GM23338 (cell line): ENCODE data around the gene NPHS1. TPM values are rescaled to one million over a fixed set of nuclear protein-coding genes. Genes with fewer than 3 reads are reported as not detected.

ENCODE experiments used
- ATAC-seq: fragments of 200-7000 bp; cut with Tn5 transposase; 3 replicates; pipeline ENCODE4 v1.9.1; 2020
- DNase-seq: peaks from one replicate; pipeline ENCODE4 v3.0.0-alpha.2; 2015; ENCODE audit warnings: low spot score
- H2AFZ ChIP-seq: fragments of 200-600 bp; sonication (generic); 2 replicates; pipeline ENCODE4 v1.8.0; 2016; ENCODE audit warnings: antibody characterized with exemption, mild to moderate bottlenecking, moderate library complexity
- H3F3A ChIP-seq: fragments of 200-600 bp; sonication (generic); replicated peaks from 2 replicates; pipeline ENCODE4 v1.8.0; 2017; ENCODE audit warnings: antibody characterized with exemption, mixed run types, low read depth
- H3K27ac ChIP-seq: fragments of 200-600 bp; sonication (generic); 2 replicates; pipeline ENCODE4 v1.6.1; 2016; ENCODE audit warnings: low read depth
- H3K27me3 ChIP-seq: fragments of 200-600 bp; sonication (generic); 2 replicates; pipeline ENCODE4 v1.8.0; 2016; ENCODE audit warnings: mild to moderate bottlenecking, mixed run types, moderate library complexity; ENCODE audit not compliant: insufficient read depth
- H3K36me3 ChIP-seq: fragments of 200-600 bp; sonication (generic); 2 replicates; pipeline ENCODE4 v1.8.0; 2016; ENCODE audit warnings: mild to moderate bottlenecking; ENCODE audit not compliant: insufficient read depth
- H3K4me1 ChIP-seq: fragments of 200-600 bp; sonication (generic); 2 replicates; pipeline ENCODE4 v1.8.0; 2016; ENCODE audit warnings: mild to moderate bottlenecking, moderate library complexity; ENCODE audit not compliant: insufficient read depth
- H3K4me2 ChIP-seq: fragments of 200-600 bp; sonication (generic); 2 replicates; pipeline ENCODE4 v1.7.1; 2017; ENCODE audit warnings: mixed run types
- H3K4me3 ChIP-seq: fragments of 200-600 bp; sonication (generic); 2 replicates; pipeline ENCODE4 v1.6.1; 2016; ENCODE audit warnings: mixed run types
- H3K79me2 ChIP-seq: fragments of 200-600 bp; sonication (generic); replicated peaks from 2 replicates; pipeline ENCODE4 v1.8.0; 2017; ENCODE audit warnings: mild to moderate bottlenecking; ENCODE audit not compliant: insufficient read depth
- H3K9me2 ChIP-seq: fragments of 200-600 bp; sonication (generic); 2 replicates; pipeline ENCODE4 v1.8.0; 2017; ENCODE audit not compliant: insufficient read depth
- H4K20me1 ChIP-seq: fragments of 200-600 bp; sonication (generic); replicated peaks from 2 replicates; pipeline ENCODE4 v1.8.0; 2017; ENCODE audit warnings: mild to moderate bottlenecking; ENCODE audit not compliant: insufficient read depth
- H3K27ac Mint-ChIP-seq: 2 replicates; pipeline ENCODE4 v1.8.0; 2020; ENCODE audit warnings: inconsistent platforms, mild to moderate bottlenecking, moderate library complexity, mixed read lengths
- H3K27me3 Mint-ChIP-seq: 3 replicates; pipeline ENCODE4 v1.8.0; 2022; ENCODE audit warnings: low read depth, mild to moderate bottlenecking, moderate library complexity, mixed read lengths, inconsistent platforms; ENCODE audit not compliant: insufficient read depth, poor library complexity
- H3K36me3 Mint-ChIP-seq: 3 replicates; pipeline ENCODE4 v1.8.0; 2021; ENCODE audit warnings: low read depth, mild to moderate bottlenecking, inconsistent platforms, moderate library complexity, mixed read lengths
- H3K4me1 Mint-ChIP-seq: 3 replicates; pipeline ENCODE4 v1.8.0; 2020; ENCODE audit warnings: mild to moderate bottlenecking, inconsistent platforms, mixed read lengths
- H3K4me3 Mint-ChIP-seq: 3 replicates; pipeline ENCODE4 v1.8.0; 2021; ENCODE audit warnings: moderate library complexity, mild to moderate bottlenecking, inconsistent platforms, mixed read lengths
- H3K9me3 Mint-ChIP-seq: 3 replicates; pipeline ENCODE4 v1.8.0; 2020; ENCODE audit warnings: moderate library complexity, mild to moderate bottlenecking, inconsistent platforms, mixed read lengths
- CREB1 ChIP-seq: fragments of 250-450 bp; sonication (Bioruptor Pico); IDR thresholded peaks from 2 replicates; pipeline ENCODE4 v1.5.0; 2020; ENCODE audit warnings: low read depth, mild to moderate bottlenecking, moderate library complexity
- EZH2 ChIP-seq: fragments of 200-600 bp; sonication (generic); IDR thresholded peaks from one replicate; pipeline ENCODE4 v1.8.0; 2017; ENCODE audit warnings: antibody characterized with exemption, mild to moderate bottlenecking, low read depth; ENCODE audit not compliant: unreplicated experiment
- EZH2phosphoT487 ChIP-seq: fragments of 200-600 bp; sonication (generic); IDR thresholded peaks from one replicate; pipeline ENCODE4 v1.8.1; 2018; ENCODE audit warnings: antibody characterized with exemption; ENCODE audit not compliant: unreplicated experiment
- JUNB ChIP-seq: IDR thresholded peaks from one replicate; pipeline ENCODE4 v1.6.1; 2016; ENCODE audit warnings: antibody characterized with exemption; ENCODE audit not compliant: unreplicated experiment
- POLR2AphosphoS5 ChIP-seq: IDR thresholded peaks from 2 replicates; pipeline ENCODE4 v1.6.1; 2016; ENCODE audit warnings: antibody characterized with exemption, low read depth
- ZNF114 ChIP-seq: fragments of 250-450 bp; sonication (Bioruptor Pico); IDR thresholded peaks from 2 replicates; pipeline ENCODE4 v1.5.0; 2020; ENCODE audit warnings: mild to moderate bottlenecking, moderate library complexity
- long read RNA-seq: library from polyadenylated mRNA; unstranded; transcript quantifications from one replicate; pipeline ENCODE4 v2.0.0, GENCODE V29; 2020; ENCODE audit not compliant: unreplicated experiment
- polyA plus RNA-seq: library from polyadenylated mRNA; unstranded; fragments of >200 nt; fragmentation: Nextera tagmentation; extraction: Ambion mirVana; gene quantifications from 2 replicates; pipeline ENCODE4 v1.2.1, GENCODE V29; 2016
- total RNA-seq: library from RNA; depleted of rRNA; stranded (reverse); fragments of >200 nt; shearing (Covaris generic); gene quantifications from 2 replicates; pipeline ENCODE4 v1.2.3, GENCODE V29; 2014; rRNA removed
- TF ChIP-seq, protein P1 (sequence below): IDR thresholded peaks from one replicate; pipeline ENCODE4 v1.6.1; 2018; ENCODE audit warnings: antibody characterized with exemption; ENCODE audit not compliant: unreplicated experiment
- TF ChIP-seq, protein P2 (sequence below): IDR thresholded peaks from 2 replicates; pipeline ENCODE4 v1.6.1; 2016; ENCODE audit warnings: antibody characterized with exemption
- TF ChIP-seq, protein P3 (sequence below): fragments of 250-450 bp; sonication (Bioruptor Pico); IDR thresholded peaks from 2 replicates; pipeline ENCODE4 v1.5.0; 2020; ENCODE audit warnings: mild to moderate bottlenecking, moderate library complexity

Gene NPHS1, protein sequence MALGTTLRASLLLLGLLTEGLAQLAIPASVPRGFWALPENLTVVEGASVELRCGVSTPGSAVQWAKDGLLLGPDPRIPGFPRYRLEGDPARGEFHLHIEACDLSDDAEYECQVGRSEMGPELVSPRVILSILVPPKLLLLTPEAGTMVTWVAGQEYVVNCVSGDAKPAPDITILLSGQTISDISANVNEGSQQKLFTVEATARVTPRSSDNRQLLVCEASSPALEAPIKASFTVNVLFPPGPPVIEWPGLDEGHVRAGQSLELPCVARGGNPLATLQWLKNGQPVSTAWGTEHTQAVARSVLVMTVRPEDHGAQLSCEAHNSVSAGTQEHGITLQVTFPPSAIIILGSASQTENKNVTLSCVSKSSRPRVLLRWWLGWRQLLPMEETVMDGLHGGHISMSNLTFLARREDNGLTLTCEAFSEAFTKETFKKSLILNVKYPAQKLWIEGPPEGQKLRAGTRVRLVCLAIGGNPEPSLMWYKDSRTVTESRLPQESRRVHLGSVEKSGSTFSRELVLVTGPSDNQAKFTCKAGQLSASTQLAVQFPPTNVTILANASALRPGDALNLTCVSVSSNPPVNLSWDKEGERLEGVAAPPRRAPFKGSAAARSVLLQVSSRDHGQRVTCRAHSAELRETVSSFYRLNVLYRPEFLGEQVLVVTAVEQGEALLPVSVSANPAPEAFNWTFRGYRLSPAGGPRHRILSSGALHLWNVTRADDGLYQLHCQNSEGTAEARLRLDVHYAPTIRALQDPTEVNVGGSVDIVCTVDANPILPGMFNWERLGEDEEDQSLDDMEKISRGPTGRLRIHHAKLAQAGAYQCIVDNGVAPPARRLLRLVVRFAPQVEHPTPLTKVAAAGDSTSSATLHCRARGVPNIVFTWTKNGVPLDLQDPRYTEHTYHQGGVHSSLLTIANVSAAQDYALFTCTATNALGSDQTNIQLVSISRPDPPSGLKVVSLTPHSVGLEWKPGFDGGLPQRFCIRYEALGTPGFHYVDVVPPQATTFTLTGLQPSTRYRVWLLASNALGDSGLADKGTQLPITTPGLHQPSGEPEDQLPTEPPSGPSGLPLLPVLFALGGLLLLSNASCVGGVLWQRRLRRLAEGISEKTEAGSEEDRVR (N-terminal part only)
- 0.58 and 1.0 TPM in 2 replicates for total RNA-seq
- polyA plus RNA-seq: 0.47 and 1.3 TPM in 2 replicates
- long read RNA-seq, partial matches to known transcripts: 1 of 7 reads
- long read RNA-seq, other reads (novel, unspliced or antisense): 6 of 7 reads

DNA sequence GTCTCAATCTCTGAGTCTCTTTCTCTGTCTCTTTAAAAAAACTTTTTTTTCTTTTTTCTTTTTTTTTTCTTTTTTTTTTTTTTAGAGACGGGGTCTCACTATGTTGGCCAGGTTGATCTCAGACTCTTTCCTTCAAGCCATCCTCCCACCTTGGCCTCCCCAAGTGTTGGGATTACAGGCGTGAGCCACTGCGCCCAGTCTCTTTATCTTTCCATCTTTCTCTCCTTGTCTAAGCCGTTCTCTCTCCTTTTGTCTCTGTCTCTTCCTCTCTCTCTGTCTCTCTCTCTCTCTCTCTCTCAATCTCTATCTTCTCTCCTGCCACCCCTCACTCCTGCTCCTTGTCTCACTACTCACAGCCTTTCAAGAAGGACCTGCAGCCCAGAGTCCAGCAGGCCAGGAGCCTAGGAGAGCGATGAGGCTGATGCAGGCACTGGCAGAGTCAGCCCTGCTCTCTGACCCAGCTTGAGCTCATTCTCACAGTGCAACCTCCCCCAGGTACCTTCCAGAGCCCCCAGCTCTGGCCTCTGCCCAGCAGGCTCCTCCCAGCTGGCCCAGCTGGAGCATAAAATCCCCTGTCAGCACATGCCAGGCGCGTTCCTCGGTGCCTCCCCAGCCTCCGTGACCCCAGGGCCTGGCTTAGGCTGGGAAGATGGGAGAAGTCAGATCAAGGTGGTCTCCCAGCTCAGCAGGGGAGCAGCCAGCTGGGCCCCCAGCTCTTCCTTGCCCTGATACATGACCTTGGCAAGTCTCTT is at the start of gene NPHS1:
Gene NPHS1, minus strand, starts transcription at position 476 of the 752 bp plus-strand sequence. CDS start 667 bp downstream, outside the sequence.
- Mint-ChIP-seq H3K27ac (no peak within 1 kb of the TSS), H3K9me3 (no peaks in the 10 kb centered on the region), H3K36me3 (no peaks in the 10 kb centered on the region), H3K4me1 (peaks cover 27% of the 10 kb centered on the region), H3K27me3 (peaks cover 38% of the 10 kb centered on the region), H3K4me3 (peak within 1 kb of the TSS; percentile 64)
- Histone ChIP-seq H3K27ac (no peak within 1 kb of the TSS), H3K4me1 (peaks cover 24% of the 10 kb centered on the region), H3K36me3 (no peaks in the 10 kb centered on the region), H3K27me3 (peaks cover 21% of the 10 kb centered on the region), H3K79me2 (no peaks in the 10 kb centered on the region), H4K20me1 (no peaks in the 10 kb centered on the region), H3K4me3 (peak within 1 kb of the TSS; percentile 48), H3K4me2 (peak within 1 kb of the TSS; percentile 70), H3K9me2 (no peaks in the 10 kb centered on the region), H2AFZ (peak within 1 kb of the TSS; percentile 97), H3F3A (0 out of 2 replicates have a peak, but pooled peaks cover 3% of the 10 kb centered on the region)
- ATAC-seq: no peak
- no peak for DNase-seq
- TF ChIP-seq EZH2 (no peak), EZH2phosphoT487 (no peak), JUNB (no peak), CREB1 (no peak), POLR2AphosphoS5 (no peak), ZNF114 (CRISPR knock-in tag) (no peak)
- TF ChIP-seq, protein P1, sequence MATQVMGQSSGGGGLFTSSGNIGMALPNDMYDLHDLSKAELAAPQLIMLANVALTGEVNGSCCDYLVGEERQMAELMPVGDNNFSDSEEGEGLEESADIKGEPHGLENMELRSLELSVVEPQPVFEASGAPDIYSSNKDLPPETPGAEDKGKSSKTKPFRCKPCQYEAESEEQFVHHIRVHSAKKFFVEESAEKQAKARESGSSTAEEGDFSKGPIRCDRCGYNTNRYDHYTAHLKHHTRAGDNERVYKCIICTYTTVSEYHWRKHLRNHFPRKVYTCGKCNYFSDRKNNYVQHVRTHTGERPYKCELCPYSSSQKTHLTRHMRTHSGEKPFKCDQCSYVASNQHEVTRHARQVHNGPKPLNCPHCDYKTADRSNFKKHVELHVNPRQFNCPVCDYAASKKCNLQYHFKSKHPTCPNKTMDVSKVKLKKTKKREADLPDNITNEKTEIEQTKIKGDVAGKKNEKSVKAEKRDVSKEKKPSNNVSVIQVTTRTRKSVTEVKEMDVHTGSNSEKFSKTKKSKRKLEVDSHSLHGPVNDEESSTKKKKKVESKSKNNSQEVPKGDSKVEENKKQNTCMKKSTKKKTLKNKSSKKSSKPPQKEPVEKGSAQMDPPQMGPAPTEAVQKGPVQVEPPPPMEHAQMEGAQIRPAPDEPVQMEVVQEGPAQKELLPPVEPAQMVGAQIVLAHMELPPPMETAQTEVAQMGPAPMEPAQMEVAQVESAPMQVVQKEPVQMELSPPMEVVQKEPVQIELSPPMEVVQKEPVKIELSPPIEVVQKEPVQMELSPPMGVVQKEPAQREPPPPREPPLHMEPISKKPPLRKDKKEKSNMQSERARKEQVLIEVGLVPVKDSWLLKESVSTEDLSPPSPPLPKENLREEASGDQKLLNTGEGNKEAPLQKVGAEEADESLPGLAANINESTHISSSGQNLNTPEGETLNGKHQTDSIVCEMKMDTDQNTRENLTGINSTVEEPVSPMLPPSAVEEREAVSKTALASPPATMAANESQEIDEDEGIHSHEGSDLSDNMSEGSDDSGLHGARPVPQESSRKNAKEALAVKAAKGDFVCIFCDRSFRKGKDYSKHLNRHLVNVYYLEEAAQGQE: no peak
- TF ChIP-seq, protein P2, sequence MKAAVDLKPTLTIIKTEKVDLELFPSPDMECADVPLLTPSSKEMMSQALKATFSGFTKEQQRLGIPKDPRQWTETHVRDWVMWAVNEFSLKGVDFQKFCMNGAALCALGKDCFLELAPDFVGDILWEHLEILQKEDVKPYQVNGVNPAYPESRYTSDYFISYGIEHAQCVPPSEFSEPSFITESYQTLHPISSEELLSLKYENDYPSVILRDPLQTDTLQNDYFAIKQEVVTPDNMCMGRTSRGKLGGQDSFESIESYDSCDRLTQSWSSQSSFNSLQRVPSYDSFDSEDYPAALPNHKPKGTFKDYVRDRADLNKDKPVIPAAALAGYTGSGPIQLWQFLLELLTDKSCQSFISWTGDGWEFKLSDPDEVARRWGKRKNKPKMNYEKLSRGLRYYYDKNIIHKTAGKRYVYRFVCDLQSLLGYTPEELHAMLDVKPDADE: no peak
- TF ChIP-seq, protein P3, sequence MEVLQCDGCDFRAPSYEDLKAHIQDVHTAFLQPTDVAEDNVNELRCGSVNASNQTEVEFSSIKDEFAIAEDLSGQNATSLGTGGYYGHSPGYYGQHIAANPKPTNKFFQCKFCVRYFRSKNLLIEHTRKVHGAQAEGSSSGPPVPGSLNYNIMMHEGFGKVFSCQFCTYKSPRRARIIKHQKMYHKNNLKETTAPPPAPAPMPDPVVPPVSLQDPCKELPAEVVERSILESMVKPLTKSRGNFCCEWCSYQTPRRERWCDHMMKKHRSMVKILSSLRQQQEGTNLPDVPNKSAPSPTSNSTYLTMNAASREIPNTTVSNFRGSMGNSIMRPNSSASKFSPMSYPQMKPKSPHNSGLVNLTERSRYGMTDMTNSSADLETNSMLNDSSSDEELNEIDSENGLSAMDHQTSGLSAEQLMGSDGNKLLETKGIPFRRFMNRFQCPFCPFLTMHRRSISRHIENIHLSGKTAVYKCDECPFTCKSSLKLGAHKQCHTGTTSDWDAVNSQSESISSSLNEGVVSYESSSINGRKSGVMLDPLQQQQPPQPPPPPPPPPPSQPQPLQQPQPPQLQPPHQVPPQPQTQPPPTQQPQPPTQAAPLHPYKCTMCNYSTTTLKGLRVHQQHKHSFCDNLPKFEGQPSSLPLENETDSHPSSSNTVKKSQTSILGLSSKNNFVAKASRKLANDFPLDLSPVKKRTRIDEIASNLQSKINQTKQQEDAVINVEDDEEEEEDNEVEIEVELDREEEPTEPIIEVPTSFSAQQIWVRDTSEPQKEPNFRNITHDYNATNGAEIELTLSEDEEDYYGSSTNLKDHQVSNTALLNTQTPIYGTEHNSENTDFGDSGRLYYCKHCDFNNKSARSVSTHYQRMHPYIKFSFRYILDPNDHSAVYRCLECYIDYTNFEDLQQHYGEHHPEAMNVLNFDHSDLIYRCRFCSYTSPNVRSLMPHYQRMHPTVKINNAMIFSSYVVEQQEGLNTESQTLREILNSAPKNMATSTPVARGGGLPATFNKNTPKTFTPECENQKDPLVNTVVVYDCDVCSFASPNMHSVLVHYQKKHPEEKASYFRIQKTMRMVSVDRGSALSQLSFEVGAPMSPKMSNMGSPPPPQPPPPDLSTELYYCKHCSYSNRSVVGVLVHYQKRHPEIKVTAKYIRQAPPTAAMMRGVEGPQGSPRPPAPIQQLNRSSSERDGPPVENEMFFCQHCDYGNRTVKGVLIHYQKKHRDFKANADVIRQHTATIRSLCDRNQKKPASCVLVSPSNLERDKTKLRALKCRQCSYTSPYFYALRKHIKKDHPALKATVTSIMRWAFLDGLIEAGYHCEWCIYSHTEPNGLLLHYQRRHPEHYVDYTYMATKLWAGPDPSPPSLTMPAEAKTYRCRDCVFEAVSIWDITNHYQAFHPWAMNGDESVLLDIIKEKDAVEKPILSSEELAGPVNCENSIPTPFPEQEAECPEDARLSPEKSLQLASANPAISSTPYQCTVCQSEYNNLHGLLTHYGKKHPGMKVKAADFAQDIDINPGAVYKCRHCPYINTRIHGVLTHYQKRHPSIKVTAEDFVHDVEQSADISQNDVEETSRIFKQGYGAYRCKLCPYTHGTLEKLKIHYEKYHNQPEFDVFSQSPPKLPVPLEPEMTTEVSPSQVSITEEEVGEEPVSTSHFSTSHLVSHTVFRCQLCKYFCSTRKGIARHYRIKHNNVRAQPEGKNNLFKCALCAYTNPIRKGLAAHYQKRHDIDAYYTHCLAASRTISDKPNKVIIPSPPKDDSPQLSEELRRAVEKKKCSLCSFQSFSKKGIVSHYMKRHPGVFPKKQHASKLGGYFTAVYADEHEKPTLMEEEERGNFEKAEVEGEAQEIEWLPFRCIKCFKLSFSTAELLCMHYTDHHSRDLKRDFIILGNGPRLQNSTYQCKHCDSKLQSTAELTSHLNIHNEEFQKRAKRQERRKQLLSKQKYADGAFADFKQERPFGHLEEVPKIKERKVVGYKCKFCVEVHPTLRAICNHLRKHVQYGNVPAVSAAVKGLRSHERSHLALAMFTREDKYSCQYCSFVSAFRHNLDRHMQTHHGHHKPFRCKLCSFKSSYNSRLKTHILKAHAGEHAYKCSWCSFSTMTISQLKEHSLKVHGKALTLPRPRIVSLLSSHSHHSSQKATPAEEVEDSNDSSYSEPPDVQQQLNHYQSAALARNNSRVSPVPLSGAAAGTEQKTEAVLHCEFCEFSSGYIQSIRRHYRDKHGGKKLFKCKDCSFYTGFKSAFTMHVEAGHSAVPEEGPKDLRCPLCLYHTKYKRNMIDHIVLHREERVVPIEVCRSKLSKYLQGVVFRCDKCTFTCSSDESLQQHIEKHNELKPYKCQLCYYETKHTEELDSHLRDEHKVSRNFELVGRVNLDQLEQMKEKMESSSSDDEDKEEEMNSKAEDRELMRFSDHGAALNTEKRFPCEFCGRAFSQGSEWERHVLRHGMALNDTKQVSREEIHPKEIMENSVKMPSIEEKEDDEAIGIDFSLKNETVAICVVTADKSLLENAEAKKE (CRISPR knock-in tag): no peak
